HG03354 (cell line): ENCODE measurements around the gene DGKG.

Source experiments
- ATAC-seq: cut with Tn5 transposase; IDR thresholded peaks from one replicate; pipeline ENCODE4 v1.9.1; 2021; ENCODE audit warnings: mild to moderate bottlenecking; ENCODE audit not compliant: unreplicated experiment, poor library complexity, severe bottlenecking

The DGKG gene

GRCh38 chr3:186219211-186219638 lies 142.8 kb downstream of the DGKG start:
- no peak for ATAC-seq

- no peak for ATAC-seq
Measured at GRCh38 chr3:186218421-186218820, 143.6 kb downstream of the DGKG start.

- ATAC-seq = peak; percentile 92
Measured at GRCh38 chr3:186217820-186218164, 144.2 kb downstream of the DGKG start.

GRCh38 chr3:186216900-186217819 lies 144.9 kb downstream of the DGKG start:
- no peak for ATAC-seq

GRCh38 chr3:186214670-186215069 lies 147.4 kb downstream of the DGKG start:
- ATAC-seq = no peak

- ATAC-seq = no peak
Measured at GRCh38 chr3:186213946-186214345, 148.1 kb downstream of the DGKG start.

- ATAC-seq = no peak
Measured at GRCh38 chr3:186212611-186213010, 149.4 kb downstream of the DGKG start.

GRCh38 chr3:186210852-186211500 lies 151.1 kb downstream of the DGKG start:
- ATAC-seq = no peak

GRCh38 chr3:186209810-186210752 lies 152.0 kb downstream of the DGKG start:
- peak; percentile 51 for ATAC-seq

- no peak for ATAC-seq
Measured at GRCh38 chr3:186208296-186208989, 153.6 kb downstream of the DGKG start.

GRCh38 chr3:186207515-186207914 lies 154.5 kb downstream of the DGKG start:
- no peak for ATAC-seq

- ATAC-seq = no peak
Measured at GRCh38 chr3:186200726-186201125, 161.3 kb downstream of the DGKG start.

- no peak for ATAC-seq
Measured at GRCh38 chr3:186198442-186198841, 163.6 kb downstream of the DGKG start.

GRCh38 chr3:186194451-186194811 lies 167.6 kb downstream of the DGKG start:
- no peak for ATAC-seq

- ATAC-seq = no peak
Measured at GRCh38 chr3:186193534-186194450, 168.2 kb downstream of the DGKG start.

GRCh38 chr3:186192823-186193222 lies 169.2 kb downstream of the DGKG start:
- no peak for ATAC-seq

GRCh38 chr3:186189492-186189891 lies 172.5 kb downstream of the DGKG start:
- ATAC-seq = no peak

GRCh38 chr3:186187401-186188275 lies 174.4 kb downstream of the DGKG start:
- no peak for ATAC-seq
